ENCODE data around the gene LY6G5C. TPM values are rescaled to one million over a fixed set of nuclear protein-coding genes. Genes with fewer than 3 reads are reported as not detected.

Gene LY6G5C
- total and polyA plus RNA-seq, 2 of the 13 experiments (the other 11 are each of a cell fraction or from before 2014, with no cell fraction given): 0.33 to 0.55 TPM

DNA sequence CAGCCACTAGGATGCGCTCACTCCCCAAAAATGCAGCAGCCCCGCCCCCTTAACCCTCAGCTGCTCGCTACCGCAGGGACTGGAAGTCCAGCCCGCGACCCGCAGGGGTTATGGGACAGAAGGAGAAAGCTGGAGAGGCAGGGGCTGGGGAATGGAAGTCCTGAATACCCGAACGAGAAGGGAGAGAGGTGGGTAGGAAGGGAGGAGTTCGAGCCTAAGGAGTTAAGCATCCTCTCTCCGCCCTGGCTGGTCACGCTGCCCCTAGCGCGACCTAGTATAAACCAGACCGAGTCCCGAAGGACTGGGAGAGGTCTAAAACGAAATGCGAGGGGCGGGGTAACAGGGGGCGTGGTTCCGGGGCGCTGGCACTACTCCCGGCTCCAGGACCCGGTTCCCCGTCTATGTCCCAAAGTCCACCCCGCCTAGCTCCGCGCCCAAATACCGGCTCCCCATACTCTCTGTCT is 48.7 kb upstream of the LY6G5C start (continued):
- TF ChIP-seq, protein P1, sequence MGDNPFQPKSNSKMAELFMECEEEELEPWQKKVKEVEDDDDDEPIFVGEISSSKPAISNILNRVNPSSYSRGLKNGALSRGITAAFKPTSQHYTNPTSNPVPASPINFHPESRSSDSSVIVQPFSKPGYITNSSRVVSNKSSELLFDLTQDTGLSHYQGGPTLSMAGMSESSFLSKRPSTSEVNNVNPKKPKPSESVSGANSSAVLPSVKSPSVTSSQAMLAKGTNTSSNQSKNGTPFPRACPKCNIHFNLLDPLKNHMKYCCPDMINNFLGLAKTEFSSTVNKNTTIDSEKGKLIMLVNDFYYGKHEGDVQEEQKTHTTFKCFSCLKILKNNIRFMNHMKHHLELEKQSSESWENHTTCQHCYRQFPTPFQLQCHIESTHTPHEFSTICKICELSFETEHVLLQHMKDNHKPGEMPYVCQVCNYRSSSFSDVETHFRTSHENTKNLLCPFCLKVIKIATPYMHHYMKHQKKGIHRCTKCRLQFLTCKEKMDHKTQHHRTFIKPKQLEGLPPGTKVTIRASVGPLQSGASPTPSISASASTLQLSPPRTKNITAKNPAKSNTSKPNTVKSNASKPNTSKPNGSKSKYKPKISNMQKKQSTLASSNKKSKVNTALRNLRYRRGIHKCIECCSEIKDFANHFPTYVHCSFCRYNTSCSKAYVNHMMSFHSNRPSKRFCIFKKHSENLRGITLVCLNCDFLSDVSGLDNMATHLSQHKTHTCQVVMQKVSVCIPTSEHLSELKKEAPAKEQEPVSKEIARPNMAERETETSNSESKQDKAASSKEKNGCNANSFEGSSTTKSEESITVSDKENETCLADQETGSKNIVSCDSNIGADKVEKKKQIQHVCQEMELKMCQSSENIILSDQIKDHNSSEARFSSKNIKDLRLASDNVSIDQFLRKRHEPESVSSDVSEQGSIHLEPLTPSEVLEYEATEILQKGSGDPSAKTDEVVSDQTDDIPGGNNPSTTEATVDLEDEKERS (CRISPR knock-in tag; IDR thresholded peaks at IDR 0.05): peak; percentile 21
- TF ChIP-seq, protein P2, sequence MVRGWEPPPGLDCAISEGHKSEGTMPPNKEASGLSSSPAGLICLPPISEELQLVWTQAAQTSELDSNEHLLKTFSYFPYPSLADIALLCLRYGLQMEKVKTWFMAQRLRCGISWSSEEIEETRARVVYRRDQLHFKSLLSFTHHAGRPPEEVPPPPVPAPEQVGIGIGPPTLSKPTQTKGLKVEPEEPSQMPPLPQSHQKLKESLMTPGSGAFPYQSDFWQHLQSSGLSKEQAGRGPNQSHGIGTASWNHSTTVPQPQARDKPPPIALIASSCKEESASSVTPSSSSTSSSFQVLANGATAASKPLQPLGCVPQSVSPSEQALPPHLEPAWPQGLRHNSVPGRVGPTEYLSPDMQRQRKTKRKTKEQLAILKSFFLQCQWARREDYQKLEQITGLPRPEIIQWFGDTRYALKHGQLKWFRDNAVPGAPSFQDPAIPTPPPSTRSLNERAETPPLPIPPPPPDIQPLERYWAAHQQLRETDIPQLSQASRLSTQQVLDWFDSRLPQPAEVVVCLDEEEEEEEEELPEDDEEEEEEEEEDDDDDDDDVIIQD (CRISPR knock-in tag; IDR thresholded peaks at IDR 0.05; ENCODE audit: low read depth): peak; percentile 78
- TF ChIP-seq CHD4 (IDR thresholded peaks at IDR 0.05; ENCODE audit: borderline replicate concordance, low read length) (no peak), ZNF468 (CRISPR knock-in tag; IDR thresholded peaks at IDR 0.05) (no peak), SYNCRIP (IDR thresholded peaks at IDR 0.05; ENCODE audit: insufficient read depth, low read depth, low read length) (no peak), KDM5B (CRISPR knock-in tag; IDR thresholded peaks at IDR 0.05; ENCODE audit: borderline replicate concordance) (0 out of 2 replicates have a peak, but pooled peaks have one; percentile 81), JDP2 (CRISPR knock-in tag; IDR thresholded peaks at IDR 0.05; ENCODE audit: borderline replicate concordance) (no peak), NFIB (CRISPR knock-in tag; IDR thresholded peaks at IDR 0.05; ENCODE audit: borderline replicate concordance) (no peak; the same call in 1 of the 2 replicates), RFX5 (IDR thresholded peaks at IDR 0.05; ENCODE audit: low read depth, low read length) (0 out of 2 replicates have a peak, but pooled peaks have one; percentile 6), PITX1 (CRISPR knock-in tag; IDR thresholded peaks at IDR 0.05) (peak; percentile 43; the same call in 1 of the 2 replicates), ZNF317 (CRISPR knock-in tag; IDR thresholded peaks at IDR 0.05) (no peak; the same call in 1 of the 2 replicates), SRF (IDR thresholded peaks at IDR 0.05; ENCODE audit: low read depth, low read length) (no peak), CAMTA2 (CRISPR knock-in tag; IDR thresholded peaks at IDR 0.05; ENCODE audit: borderline replicate concordance) (0 out of 2 replicates have a peak, but pooled peaks have one; percentile 4), RARG (CRISPR knock-in tag; IDR thresholded peaks at IDR 0.05; ENCODE audit: low read depth) (no peak), ZNF350 (CRISPR knock-in tag; IDR thresholded peaks at IDR 0.05; ENCODE audit: borderline replicate concordance, low read depth) (peak; percentile 61; the same call in 1 of the 2 replicates), TBX2 (CRISPR knock-in tag; IDR thresholded peaks at IDR 0.05; ENCODE audit: borderline replicate concordance) (no peak; the same call in 1 of the 2 replicates), ZKSCAN5 (CRISPR knock-in tag; IDR thresholded peaks at IDR 0.05) (peak; percentile 16; the same call in 1 of the 2 replicates), MAF1 (CRISPR knock-in tag; IDR thresholded peaks at IDR 0.05; ENCODE audit: borderline replicate concordance) (no peak), ZMYM4 (CRISPR knock-in tag; IDR thresholded peaks at IDR 0.05) (peak; percentile 32; the same call in 1 of the 2 replicates), MBD4 (IDR thresholded peaks at IDR 0.05; ENCODE audit: borderline replicate concordance, low read length) (no peak), RXRB (CRISPR knock-in tag; IDR thresholded peaks at IDR 0.05; ENCODE audit: borderline replicate concordance) (peak; percentile 65; the same call in 1 of the 2 replicates), ZFP36 (IDR thresholded peaks at IDR 0.05; ENCODE audit: borderline replicate concordance, low read depth, low read length, partially characterized antibody) (peak; percentile 15)
- TF ChIP-seq, protein P3, sequence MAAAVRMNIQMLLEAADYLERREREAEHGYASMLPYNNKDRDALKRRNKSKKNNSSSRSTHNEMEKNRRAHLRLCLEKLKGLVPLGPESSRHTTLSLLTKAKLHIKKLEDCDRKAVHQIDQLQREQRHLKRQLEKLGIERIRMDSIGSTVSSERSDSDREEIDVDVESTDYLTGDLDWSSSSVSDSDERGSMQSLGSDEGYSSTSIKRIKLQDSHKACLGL (CRISPR knock-in tag; IDR thresholded peaks at IDR 0.05): 0 out of 2 replicates have a peak, but pooled peaks have one; percentile 49
- TF ChIP-seq, protein P4, sequence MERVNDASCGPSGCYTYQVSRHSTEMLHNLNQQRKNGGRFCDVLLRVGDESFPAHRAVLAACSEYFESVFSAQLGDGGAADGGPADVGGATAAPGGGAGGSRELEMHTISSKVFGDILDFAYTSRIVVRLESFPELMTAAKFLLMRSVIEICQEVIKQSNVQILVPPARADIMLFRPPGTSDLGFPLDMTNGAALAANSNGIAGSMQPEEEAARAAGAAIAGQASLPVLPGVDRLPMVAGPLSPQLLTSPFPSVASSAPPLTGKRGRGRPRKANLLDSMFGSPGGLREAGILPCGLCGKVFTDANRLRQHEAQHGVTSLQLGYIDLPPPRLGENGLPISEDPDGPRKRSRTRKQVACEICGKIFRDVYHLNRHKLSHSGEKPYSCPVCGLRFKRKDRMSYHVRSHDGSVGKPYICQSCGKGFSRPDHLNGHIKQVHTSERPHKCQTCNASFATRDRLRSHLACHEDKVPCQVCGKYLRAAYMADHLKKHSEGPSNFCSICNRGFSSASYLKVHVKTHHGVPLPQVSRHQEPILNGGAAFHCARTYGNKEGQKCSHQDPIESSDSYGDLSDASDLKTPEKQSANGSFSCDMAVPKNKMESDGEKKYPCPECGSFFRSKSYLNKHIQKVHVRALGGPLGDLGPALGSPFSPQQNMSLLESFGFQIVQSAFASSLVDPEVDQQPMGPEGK (CRISPR knock-in tag; IDR thresholded peaks at IDR 0.05): peak; percentile 69
